GM12875 (cell line): Measurements from ENCODE around the gene UBE2D1.
A peak's percentile ranks its signal among the peaks of the same experiment; 100 is the strongest.

Source experiments
- H3K4me3 ChIP-seq: one replicate; pipeline ENCODE4 v1.5.1; 2011; ENCODE audit warnings: low read depth, low read length, control low read depth
- TF ChIP-seq, protein P1 (sequence below): IDR thresholded peaks from 2 replicates; pipeline ENCODE4 v1.5.1; 2011; ENCODE audit warnings: low read depth, mild to moderate bottlenecking, control low read depth, inconsistent platforms, low read length, moderate library complexity, borderline replicate concordance; ENCODE audit not compliant: insufficient read depth

Gene UBE2D1

GRCh38 chr10:58334817-58335305, at the start of gene UBE2D1:
TSS of gene UBE2D1 (plus strand) at chr10:58335006. CDS start at chr10:58335202, 196 bp downstream.
- H3K4me3 ChIP-seq = peak within 1 kb of the TSS; percentile 90
- TF ChIP-seq, protein P1, sequence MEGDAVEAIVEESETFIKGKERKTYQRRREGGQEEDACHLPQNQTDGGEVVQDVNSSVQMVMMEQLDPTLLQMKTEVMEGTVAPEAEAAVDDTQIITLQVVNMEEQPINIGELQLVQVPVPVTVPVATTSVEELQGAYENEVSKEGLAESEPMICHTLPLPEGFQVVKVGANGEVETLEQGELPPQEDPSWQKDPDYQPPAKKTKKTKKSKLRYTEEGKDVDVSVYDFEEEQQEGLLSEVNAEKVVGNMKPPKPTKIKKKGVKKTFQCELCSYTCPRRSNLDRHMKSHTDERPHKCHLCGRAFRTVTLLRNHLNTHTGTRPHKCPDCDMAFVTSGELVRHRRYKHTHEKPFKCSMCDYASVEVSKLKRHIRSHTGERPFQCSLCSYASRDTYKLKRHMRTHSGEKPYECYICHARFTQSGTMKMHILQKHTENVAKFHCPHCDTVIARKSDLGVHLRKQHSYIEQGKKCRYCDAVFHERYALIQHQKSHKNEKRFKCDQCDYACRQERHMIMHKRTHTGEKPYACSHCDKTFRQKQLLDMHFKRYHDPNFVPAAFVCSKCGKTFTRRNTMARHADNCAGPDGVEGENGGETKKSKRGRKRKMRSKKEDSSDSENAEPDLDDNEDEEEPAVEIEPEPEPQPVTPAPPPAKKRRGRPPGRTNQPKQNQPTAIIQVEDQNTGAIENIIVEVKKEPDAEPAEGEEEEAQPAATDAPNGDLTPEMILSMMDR = 0 out of 2 replicates have a peak, but pooled peaks have one; percentile 20

- TF ChIP-seq, protein P1 = peak; percentile 53; the same call in 1 of the 2 replicates
Measured at GRCh38 chr10:58291538-58292174, 43.1 kb upstream of the UBE2D1 start.

GRCh38 chr10:58293989-58294388, 40.8 kb upstream of the UBE2D1 start:
- TF ChIP-seq, protein P1 = no peak
- H3K4me3 ChIP-seq = no peak overlapping the region

More at GRCh38 chr10:58291538-58292174, 43.1 kb upstream of the UBE2D1 start:
- H3K4me3 ChIP-seq = no peak overlapping the region

GRCh38 chr10:58299580-58299979, 35.2 kb upstream of the UBE2D1 start:
- TF ChIP-seq, protein P1 = peak; percentile 77
- no peak overlapping the region for H3K4me3 ChIP-seq

DNA sequence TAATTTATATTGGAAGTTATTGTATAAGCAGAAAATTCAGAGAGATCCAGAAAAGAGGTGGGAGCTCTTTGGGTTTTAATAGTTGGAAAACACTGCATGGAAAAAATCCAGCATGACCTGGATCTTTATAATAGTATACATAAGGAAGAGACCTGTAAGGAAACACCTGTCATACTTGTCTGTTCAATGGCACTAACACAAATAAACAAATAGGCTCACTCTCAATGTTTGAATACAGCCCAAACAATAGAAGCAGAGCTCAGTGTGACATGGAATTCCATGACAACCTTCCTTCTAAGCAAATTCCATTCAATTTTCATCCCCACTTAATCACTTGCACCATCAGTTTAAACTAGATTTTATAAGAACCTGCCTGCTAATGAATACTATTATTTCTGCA, 34.1 kb upstream of the UBE2D1 start:
- TF ChIP-seq, protein P1 = no peak
- no peak overlapping the region for H3K4me3 ChIP-seq

DNA sequence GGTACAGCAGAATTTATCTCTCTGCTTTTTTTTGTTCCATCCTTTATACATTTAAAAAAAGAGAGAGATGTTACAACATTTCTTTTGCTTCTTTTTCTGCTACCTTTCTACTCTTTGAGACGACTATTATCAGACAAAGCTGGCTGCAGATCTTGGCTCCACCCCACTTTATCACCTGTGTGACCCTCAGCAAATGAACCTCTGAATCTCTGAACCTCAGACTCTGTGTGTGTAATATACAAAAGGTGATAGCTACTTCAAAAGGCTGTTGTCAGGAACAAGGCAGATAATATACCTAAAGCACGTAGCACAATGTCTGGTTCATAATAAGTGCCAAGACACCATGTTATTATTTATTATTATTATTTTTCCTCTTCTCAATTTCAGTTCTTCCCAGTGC, 32.6 kb upstream of the UBE2D1 start:
- TF ChIP-seq, protein P1 = no peak

DNA sequence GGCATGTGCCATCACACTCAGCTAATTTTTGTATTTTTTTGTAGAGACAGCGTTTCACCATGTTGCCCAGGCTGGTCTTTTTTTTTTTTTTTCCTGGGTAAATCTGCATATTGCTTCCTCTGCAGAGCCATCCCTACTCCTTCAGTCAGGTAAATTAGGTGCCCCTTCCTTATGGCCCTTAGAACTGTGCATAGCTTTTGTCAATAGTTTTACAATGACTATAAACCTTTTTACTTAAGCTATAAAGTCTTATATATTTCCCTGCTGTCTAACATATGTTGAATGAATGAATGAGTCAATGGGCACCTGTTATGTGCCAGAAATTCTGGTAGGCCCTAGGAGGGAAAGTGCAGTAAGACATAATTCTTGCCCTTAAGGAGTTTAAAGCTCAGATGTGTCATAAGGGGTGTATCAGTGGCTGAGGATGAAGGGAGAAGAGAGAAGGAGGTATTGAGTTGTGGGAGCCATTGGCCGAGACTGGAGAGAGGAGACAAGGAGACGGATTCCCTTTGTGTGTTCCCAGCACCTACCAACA, 30.6 kb upstream of the UBE2D1 start:
- TF ChIP-seq, protein P1 = no peak
- no peak overlapping the region for H3K4me3 ChIP-seq

More for the DNA sequence above, 32.6 kb upstream of the UBE2D1 start:
- no peak overlapping the region for H3K4me3 ChIP-seq
